Keratinocyte (primary cell): ENCODE measurements around the gene SYNE2. TPM values are rescaled to one million over a fixed set of nuclear protein-coding genes. Genes with fewer than 3 reads are reported as not detected.

Experiments
- DNase-seq: peaks from one replicate; pipeline ENCODE4 v3.0.0-alpha.2; 2011; ENCODE audit warnings: low read depth, missing footprints, low spot score
- FAIRE-seq: peaks from 2 replicates; lab custom pipeline; 2011; peaks lifted over from hg19 to GRCh38; lab: Jason Lieb, UNC
- H2AFZ ChIP-seq: 2 replicates; pipeline ENCODE4 v1.6.0; 2012; ENCODE audit warnings: low read length, control low read depth, inconsistent platforms; ENCODE audit not compliant: control insufficient read depth
- H3K27ac ChIP-seq: 2 replicates; pipeline ENCODE4 v1.5.1; 2011; ENCODE audit warnings: low read length; ENCODE audit not compliant: control insufficient read depth, insufficient read depth
- H3K27me3 ChIP-seq: 3 replicates; pipeline ENCODE4 v1.6.0; 2011; ENCODE audit warnings: low read length; ENCODE audit not compliant: control insufficient read depth, insufficient read depth; ENCODE audit errors: extremely low read depth
- H3K36me3 ChIP-seq, 2 experiments: 2 replicates in 1 of 2; 3 replicates in 1 of 2; pipeline ENCODE4 v1.5.1; 2011; ENCODE audit warnings: low read length in 2 of 2, mild to moderate bottlenecking in 1 of 2; ENCODE audit not compliant: control insufficient read depth in 2 of 2, insufficient read depth in 2 of 2; ENCODE audit errors: extremely low read depth in 1 of 2
- H3K4me1 ChIP-seq: 3 replicates; pipeline ENCODE4 v1.5.1; 2011; ENCODE audit warnings: low read length; ENCODE audit not compliant: control insufficient read depth, insufficient read depth; ENCODE audit errors: extremely low read depth
- H3K4me2 ChIP-seq: 3 replicates; pipeline ENCODE4 v1.6.0; 2011; ENCODE audit warnings: low read depth, low read length; ENCODE audit not compliant: control insufficient read depth, insufficient read depth; ENCODE audit errors: extremely low read depth
- H3K4me3 ChIP-seq, 3 experiments: fragments of 200-600 bp in 1 of 3; sonication (generic) in 1 of 3; 2 replicates in 2 of 3; 3 replicates in 1 of 3; pipeline ENCODE4 v1.5.1; 2011 to 2016; ENCODE audit warnings: low read length in 3 of 3, mild to moderate bottlenecking in 3 of 3, control low read depth in 2 of 3, inconsistent platforms in 1 of 3, low read depth in 1 of 3, mixed read lengths in 1 of 3, mixed run types in 1 of 3, moderate library complexity in 1 of 3; ENCODE audit not compliant: control insufficient read depth in 2 of 3, insufficient read depth in 2 of 3; ENCODE audit errors: extremely low read depth in 1 of 3
- H3K79me2 ChIP-seq: 2 replicates; pipeline ENCODE4 v1.6.0; 2012; ENCODE audit warnings: low read length; ENCODE audit not compliant: control insufficient read depth, insufficient read depth
- H3K9ac ChIP-seq: 3 replicates; pipeline ENCODE4 v1.6.0; 2011; ENCODE audit warnings: low read length; ENCODE audit not compliant: control insufficient read depth, insufficient read depth; ENCODE audit errors: extremely low read depth
- H3K9me1 ChIP-seq: 3 replicates; pipeline ENCODE4 v1.6.0; 2011; ENCODE audit warnings: low read length; ENCODE audit not compliant: control insufficient read depth, insufficient read depth; ENCODE audit errors: extremely low read depth
- H3K9me3 ChIP-seq: 2 replicates; pipeline ENCODE4 v1.5.1; 2012; ENCODE audit warnings: low read depth, low read length; ENCODE audit not compliant: control insufficient read depth
- H4K20me1 ChIP-seq: 3 replicates; pipeline ENCODE4 v1.6.0; 2011; ENCODE audit warnings: low read length; ENCODE audit not compliant: control insufficient read depth, insufficient read depth; ENCODE audit errors: extremely low read depth
- EZH2 ChIP-seq: IDR thresholded peaks from one replicate; pipeline ENCODE4 v1.6.1; 2012; ENCODE audit warnings: inconsistent platforms, mild to moderate bottlenecking, low read length, moderate library complexity
- dilution Hi-C: fragments of 300-500 bp; cut with MboI; formaldehyde crosslinking; loops from one replicate; pipeline ENCODE4 v1.7.0; 2020; ENCODE audit warnings: low sequenced_read_pairs; ENCODE audit not compliant: extremely low pct_ligation_motif_present
- polyA plus RNA-seq, 5 experiments: library from polyadenylated mRNA; depleted of rRNA in 3 of 5; stranded (reverse) in 3 of 5; stranded (forward) in 1 of 5; unstranded in 1 of 5; fragments of >200 nt; gene quantifications; 1 replicate in 1 of 5; 2 replicates in 3 of 5; 3 replicates in 1 of 5; pipeline versions ENCODE4 v1.2.1 to v1.2.3, GENCODE V29; 2011 to 2012; ENCODE audit warnings: missing spikeins in 2 of 5, low read depth in 1 of 5, low replicate concordance in 1 of 5
- TF ChIP-seq, protein P1 (sequence below), 3 experiments: IDR thresholded peaks in 1 of 3; conservative IDR thresholded peaks in 1 of 3; optimal IDR thresholded peaks in 1 of 3; 2 replicates in 2 of 3; 3 replicates in 1 of 3; pipeline versions ENCODE3 to v1.5.1; 2011; ENCODE audit warnings: low read length in 3 of 3, mild to moderate bottlenecking in 3 of 3, moderate library complexity in 2 of 3, control low read depth in 1 of 3, inconsistent platforms in 1 of 3; ENCODE audit not compliant: insufficient read depth in 2 of 3; ENCODE audit errors: extremely low read depth in 1 of 3

SYNE2 gene
- polyA plus RNA-seq, 1 donor (not counting 4 experiments of a cell fraction or from before 2014, with no cell fraction given), result 9.9 TPM

DNA sequence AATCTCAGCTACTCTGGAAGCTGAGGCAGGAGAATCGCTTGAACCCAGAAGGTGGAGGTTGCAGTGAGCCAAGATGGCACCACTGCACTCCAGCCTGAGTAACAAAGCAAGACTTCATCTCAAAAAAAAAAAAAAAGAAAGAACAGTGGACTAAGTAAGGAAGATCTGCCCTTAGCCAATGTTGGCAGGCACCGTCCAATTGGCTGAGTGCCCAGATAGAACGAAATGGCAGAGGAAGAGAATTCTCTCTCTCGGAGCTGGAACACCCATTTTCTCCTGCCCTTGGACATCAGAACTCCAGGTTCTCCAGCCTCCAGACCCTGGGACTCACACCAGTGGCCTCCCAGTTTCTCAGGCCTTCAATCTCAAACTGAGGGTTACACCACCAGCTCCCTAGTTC is 391.5 kb downstream of the SYNE2 start:
- dilution Hi-C loops, result no loop called here
- no peaks in the 10 kb centered on the region for H3K4me1 ChIP-seq
- no peaks in the 10 kb centered on the region for H3K79me2 ChIP-seq
- no peak overlapping the region for H3K4me2 ChIP-seq
- no peak overlapping the region for H3K4me3 ChIP-seq
- no peaks in the 10 kb centered on the region for H3K9me1 ChIP-seq
- H2AFZ ChIP-seq, result no peak overlapping the region
- TF ChIP-seq, protein P1, sequence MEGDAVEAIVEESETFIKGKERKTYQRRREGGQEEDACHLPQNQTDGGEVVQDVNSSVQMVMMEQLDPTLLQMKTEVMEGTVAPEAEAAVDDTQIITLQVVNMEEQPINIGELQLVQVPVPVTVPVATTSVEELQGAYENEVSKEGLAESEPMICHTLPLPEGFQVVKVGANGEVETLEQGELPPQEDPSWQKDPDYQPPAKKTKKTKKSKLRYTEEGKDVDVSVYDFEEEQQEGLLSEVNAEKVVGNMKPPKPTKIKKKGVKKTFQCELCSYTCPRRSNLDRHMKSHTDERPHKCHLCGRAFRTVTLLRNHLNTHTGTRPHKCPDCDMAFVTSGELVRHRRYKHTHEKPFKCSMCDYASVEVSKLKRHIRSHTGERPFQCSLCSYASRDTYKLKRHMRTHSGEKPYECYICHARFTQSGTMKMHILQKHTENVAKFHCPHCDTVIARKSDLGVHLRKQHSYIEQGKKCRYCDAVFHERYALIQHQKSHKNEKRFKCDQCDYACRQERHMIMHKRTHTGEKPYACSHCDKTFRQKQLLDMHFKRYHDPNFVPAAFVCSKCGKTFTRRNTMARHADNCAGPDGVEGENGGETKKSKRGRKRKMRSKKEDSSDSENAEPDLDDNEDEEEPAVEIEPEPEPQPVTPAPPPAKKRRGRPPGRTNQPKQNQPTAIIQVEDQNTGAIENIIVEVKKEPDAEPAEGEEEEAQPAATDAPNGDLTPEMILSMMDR (optimal IDR thresholded peaks at IDR 0.05 in 1 of 3, IDR thresholded peaks at IDR 0.05 in 1 of 3, conservative IDR thresholded peaks at IDR 0.05 in 1 of 3; ENCODE audit: extremely low read depth in 1 of 3, insufficient read depth in 2 of 3, low read length in 3 of 3), result no peak
- TF ChIP-seq EZH2, result no peak
- H3K9me3 ChIP-seq, result no peaks in the 10 kb centered on the region
- H4K20me1 ChIP-seq, result no peaks in the 10 kb centered on the region
- no peaks in the 10 kb centered on the region for H3K36me3 ChIP-seq
- no peak overlapping the region for H3K9ac ChIP-seq
- H3K27ac ChIP-seq, result no peak overlapping the region
- FAIRE-seq (no peak), DNase-seq (no peak)
- H3K27me3 ChIP-seq, result no peaks in the 10 kb centered on the region

DNA sequence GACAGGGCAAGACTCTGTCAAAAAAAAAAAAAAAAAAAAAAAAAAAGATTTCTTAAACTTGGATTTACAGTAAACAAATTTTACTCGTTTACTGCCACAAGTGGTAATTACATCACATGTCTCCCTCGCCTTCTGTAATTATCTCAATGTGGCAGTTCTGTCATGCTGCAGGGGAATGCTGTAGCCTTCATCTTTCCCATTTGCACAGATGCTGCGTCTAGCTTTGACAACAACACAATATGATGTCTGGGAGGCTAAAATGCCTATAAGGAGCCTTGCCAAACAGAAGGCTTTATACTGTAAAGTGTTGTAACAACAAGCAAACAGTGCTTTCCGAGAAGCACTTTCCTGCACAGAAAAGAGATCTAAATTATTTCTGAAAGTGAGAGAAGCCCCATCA is 392.7 kb downstream of the SYNE2 start:
- no peaks in the 10 kb centered on the region for H3K79me2 ChIP-seq
- no peak for DNase-seq
- H3K4me3 ChIP-seq, result no peak overlapping the region
- H3K36me3 ChIP-seq, result no peaks in the 10 kb centered on the region
- H3K4me1 ChIP-seq, result no peaks in the 10 kb centered on the region
- TF ChIP-seq, protein P1 (optimal IDR thresholded peaks at IDR 0.05 in 1 of 3, IDR thresholded peaks at IDR 0.05 in 1 of 3, conservative IDR thresholded peaks at IDR 0.05 in 1 of 3; ENCODE audit: extremely low read depth in 1 of 3, insufficient read depth in 2 of 3, low read length in 3 of 3), result no peak
- TF ChIP-seq EZH2, result no peak
- H3K9me3 ChIP-seq, result no peaks in the 10 kb centered on the region
- H3K27ac ChIP-seq, result no peak overlapping the region
- H3K9ac ChIP-seq, result no peak overlapping the region
- H2AFZ ChIP-seq, result no peak overlapping the region
- H3K27me3 ChIP-seq, result no peaks in the 10 kb centered on the region
- no peaks in the 10 kb centered on the region for H3K9me1 ChIP-seq
- no peak for FAIRE-seq
- dilution Hi-C loops, result no loop called here
- H3K4me2 ChIP-seq, result no peak overlapping the region
- no peaks in the 10 kb centered on the region for H4K20me1 ChIP-seq
